K562 (cell line): ENCODE data around the gene NOL4L.

Experiments used
- BRCA1 ChIP-seq, 2 experiments: fragments of 450-650 bp in 1 of 2; sonication (generic) in 1 of 2; formaldehyde crosslinking in 1 of 2; IDR thresholded peaks; 2 replicates each; pipeline versions ENCODE4 v1.5.0 to v1.6.1; 2017 to 2020; ENCODE audit warnings: mild to moderate bottlenecking in 1 of 2, missing genetic modification reagents in 1 of 2
- EZH2 ChIP-seq: IDR thresholded peaks from 2 replicates; pipeline ENCODE4 v1.6.1; 2012; ENCODE audit warnings: low read depth, mild to moderate bottlenecking, inconsistent platforms, low read length, borderline replicate concordance
- ILK ChIP-seq: fragments of 450-650 bp; IDR thresholded peaks from 2 replicates; pipeline ENCODE4 v1.6.1; 2016; ENCODE audit warnings: missing genetic modification characterization, low read depth, mild to moderate bottlenecking, missing compliant biosample characterization, moderate library complexity, borderline replicate concordance
- NFRKB ChIP-seq: fragments of 450-650 bp; IDR thresholded peaks from 2 replicates; pipeline ENCODE4 v1.6.1; 2016; ENCODE audit warnings: low read depth
- SMC3 ChIP-seq: conservative IDR thresholded peaks from 2 replicates; pipeline ENCODE4 v1.6.1; 2011; ENCODE audit warnings: low read depth, low read length, improper control_type of control experiment; ENCODE audit not compliant: insufficient read depth
- TF ChIP-seq, protein P1 (sequence below): fragments of 450-650 bp; formaldehyde crosslinking; IDR thresholded peaks from 2 replicates; pipeline ENCODE4 v1.4.0; 2020; ENCODE audit warnings: mild to moderate bottlenecking, moderate library complexity
- TF ChIP-seq, protein P2 (sequence below), 3 experiments: IDR thresholded peaks in 2 of 3; conservative IDR thresholded peaks in 1 of 3; 2 replicates each; pipeline ENCODE4 v1.5.1; 2011 to 2012; ENCODE audit warnings: low read length in 3 of 3, mild to moderate bottlenecking in 3 of 3, control low read depth in 2 of 3, improper control_type of control experiment in 1 of 3, inconsistent platforms in 1 of 3, low read depth in 1 of 3, mixed read lengths in 1 of 3, moderate library complexity in 1 of 3; ENCODE audit not compliant: insufficient read depth in 2 of 3
- TF ChIP-seq, protein P3 (sequence below): fragments of 250-450 bp; sonication (Bioruptor Pico); IDR thresholded peaks from 2 replicates; pipeline ENCODE4 v1.8.0; 2022; ENCODE audit warnings: moderate library complexity, mild to moderate bottlenecking, inconsistent platforms

DNA sequence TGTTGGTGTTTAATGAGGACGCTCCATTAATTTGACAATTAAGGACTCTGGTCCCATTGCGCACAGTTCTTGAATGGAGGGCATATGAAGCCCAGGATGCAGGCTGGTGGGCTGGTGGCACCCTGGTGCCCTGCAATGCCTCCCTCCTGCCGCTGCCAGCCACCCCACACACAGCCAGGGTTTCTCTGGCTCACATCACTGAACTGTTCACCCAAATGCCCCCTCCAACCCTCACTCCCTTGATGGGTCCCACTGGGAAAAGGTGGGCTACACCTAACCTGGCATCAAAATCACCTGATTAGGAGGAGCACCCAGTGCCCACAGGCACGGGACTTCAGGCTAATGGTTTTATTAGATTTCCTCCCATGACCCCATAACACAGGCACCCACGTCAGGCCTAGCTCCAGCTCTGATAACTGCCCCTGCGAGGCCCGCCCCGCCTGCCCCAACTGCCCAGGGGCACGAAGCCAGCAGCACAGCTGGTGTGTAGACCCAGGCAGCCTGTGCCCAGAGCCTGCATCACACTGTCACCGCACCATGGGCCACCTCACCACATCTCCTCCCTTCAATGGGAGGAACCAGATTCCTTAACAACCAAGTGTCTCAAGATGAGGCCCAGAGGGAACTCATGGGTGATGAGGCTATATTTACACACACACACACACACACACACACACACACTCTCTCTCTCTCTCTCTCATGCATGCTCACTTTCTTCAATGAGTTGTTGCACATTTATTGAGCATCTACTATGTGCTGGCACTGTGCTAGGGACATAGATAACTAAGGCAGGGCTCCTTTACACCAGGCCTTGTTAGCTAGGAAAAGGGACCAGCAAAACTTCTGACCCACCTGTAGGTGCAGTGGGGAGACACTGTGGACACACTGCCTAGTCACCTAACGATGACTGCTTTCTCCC is 107.3 kb downstream of the NOL4L start:
- TF ChIP-seq EZH2 = no peak
- no peak for TF ChIP-seq SMC3
- TF ChIP-seq ILK = no peak
- TF ChIP-seq, protein P1, sequence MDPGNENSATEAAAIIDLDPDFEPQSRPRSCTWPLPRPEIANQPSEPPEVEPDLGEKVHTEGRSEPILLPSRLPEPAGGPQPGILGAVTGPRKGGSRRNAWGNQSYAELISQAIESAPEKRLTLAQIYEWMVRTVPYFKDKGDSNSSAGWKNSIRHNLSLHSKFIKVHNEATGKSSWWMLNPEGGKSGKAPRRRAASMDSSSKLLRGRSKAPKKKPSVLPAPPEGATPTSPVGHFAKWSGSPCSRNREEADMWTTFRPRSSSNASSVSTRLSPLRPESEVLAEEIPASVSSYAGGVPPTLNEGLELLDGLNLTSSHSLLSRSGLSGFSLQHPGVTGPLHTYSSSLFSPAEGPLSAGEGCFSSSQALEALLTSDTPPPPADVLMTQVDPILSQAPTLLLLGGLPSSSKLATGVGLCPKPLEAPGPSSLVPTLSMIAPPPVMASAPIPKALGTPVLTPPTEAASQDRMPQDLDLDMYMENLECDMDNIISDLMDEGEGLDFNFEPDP (CRISPR knock-in tag) = no peak
- TF ChIP-seq, protein P2, sequence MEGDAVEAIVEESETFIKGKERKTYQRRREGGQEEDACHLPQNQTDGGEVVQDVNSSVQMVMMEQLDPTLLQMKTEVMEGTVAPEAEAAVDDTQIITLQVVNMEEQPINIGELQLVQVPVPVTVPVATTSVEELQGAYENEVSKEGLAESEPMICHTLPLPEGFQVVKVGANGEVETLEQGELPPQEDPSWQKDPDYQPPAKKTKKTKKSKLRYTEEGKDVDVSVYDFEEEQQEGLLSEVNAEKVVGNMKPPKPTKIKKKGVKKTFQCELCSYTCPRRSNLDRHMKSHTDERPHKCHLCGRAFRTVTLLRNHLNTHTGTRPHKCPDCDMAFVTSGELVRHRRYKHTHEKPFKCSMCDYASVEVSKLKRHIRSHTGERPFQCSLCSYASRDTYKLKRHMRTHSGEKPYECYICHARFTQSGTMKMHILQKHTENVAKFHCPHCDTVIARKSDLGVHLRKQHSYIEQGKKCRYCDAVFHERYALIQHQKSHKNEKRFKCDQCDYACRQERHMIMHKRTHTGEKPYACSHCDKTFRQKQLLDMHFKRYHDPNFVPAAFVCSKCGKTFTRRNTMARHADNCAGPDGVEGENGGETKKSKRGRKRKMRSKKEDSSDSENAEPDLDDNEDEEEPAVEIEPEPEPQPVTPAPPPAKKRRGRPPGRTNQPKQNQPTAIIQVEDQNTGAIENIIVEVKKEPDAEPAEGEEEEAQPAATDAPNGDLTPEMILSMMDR (IDR thresholded peaks at IDR 0.05 in 2 of 3, conservative IDR thresholded peaks at IDR 0.05 in 1 of 3; ENCODE audit: insufficient read depth in 2 of 3, low read depth in 1 of 3, low read length in 3 of 3) = no peak
- TF ChIP-seq NFRKB = no peak
- no peak for TF ChIP-seq BRCA1 (IDR thresholded peaks at IDR 0.05)
- no peak for TF ChIP-seq BRCA1 (CRISPR knock-in tag; IDR thresholded peaks at IDR 0.05)
- TF ChIP-seq, protein P3, sequence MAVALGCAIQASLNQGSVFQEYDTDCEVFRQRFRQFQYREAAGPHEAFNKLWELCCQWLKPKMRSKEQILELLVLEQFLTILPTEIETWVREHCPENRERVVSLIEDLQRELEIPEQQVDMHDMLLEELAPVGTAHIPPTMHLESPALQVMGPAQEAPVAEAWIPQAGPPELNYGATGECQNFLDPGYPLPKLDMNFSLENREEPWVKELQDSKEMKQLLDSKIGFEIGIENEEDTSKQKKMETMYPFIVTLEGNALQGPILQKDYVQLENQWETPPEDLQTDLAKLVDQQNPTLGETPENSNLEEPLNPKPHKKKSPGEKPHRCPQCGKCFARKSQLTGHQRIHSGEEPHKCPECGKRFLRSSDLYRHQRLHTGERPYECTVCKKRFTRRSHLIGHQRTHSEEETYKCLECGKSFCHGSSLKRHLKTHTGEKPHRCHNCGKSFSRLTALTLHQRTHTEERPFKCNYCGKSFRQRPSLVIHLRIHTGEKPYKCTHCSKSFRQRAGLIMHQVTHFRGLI = no peak
